ENCODE results near the gene PCBP3.

Gene PCBP3

GRCh38 chr21:45740491-45741357 lies 97.2 kb downstream of the PCBP3 start:
- TF ChIP-seq GATA3 (IDR thresholded peaks at IDR 0.05; ENCODE audit: low read depth, low read length) (no peak), GATA2 (IDR thresholded peaks at IDR 0.05; ENCODE audit: low read depth, low read length) (no peak)

GRCh38 chr21:45741691-45742090 lies 98.2 kb downstream of the PCBP3 start:
- TF ChIP-seq GATA3 (IDR thresholded peaks at IDR 0.05; ENCODE audit: low read depth, low read length): no peak
- no peak for TF ChIP-seq GATA2 (IDR thresholded peaks at IDR 0.05; ENCODE audit: low read depth, low read length)

- TF ChIP-seq GATA2 (IDR thresholded peaks at IDR 0.05; ENCODE audit: low read depth, low read length) (no peak), GATA3 (IDR thresholded peaks at IDR 0.05; ENCODE audit: low read depth, low read length) (no peak)
Observed at GRCh38 chr21:45742247-45742646, 98.7 kb downstream of the PCBP3 start.

GRCh38 chr21:45745256-45745655 lies 101.7 kb downstream of the PCBP3 start:
- TF ChIP-seq GATA2 (IDR thresholded peaks at IDR 0.05; ENCODE audit: low read depth, low read length): no peak

GRCh38 chr21:45747233-45747766 lies 103.8 kb downstream of the PCBP3 start:
- TF ChIP-seq GATA2 (IDR thresholded peaks at IDR 0.05; ENCODE audit: low read depth, low read length) (no peak), GATA3 (IDR thresholded peaks at IDR 0.05; ENCODE audit: low read depth, low read length) (no peak)

GRCh38 chr21:45747802-45748445 lies 104.4 kb downstream of the PCBP3 start:
- TF ChIP-seq GATA3 (IDR thresholded peaks at IDR 0.05; ENCODE audit: low read depth, low read length) (no peak), GATA2 (IDR thresholded peaks at IDR 0.05; ENCODE audit: low read depth, low read length) (peak; percentile 70; the same call in 1 of the 2 replicates)

- TF ChIP-seq GATA2 (IDR thresholded peaks at IDR 0.05; ENCODE audit: low read depth, low read length) (no peak), GATA3 (IDR thresholded peaks at IDR 0.05; ENCODE audit: low read depth, low read length) (no peak)
Observed at GRCh38 chr21:45748593-45748992, 105.1 kb downstream of the PCBP3 start.

- no peak for TF ChIP-seq GATA3 (IDR thresholded peaks at IDR 0.05; ENCODE audit: low read depth, low read length)
- no peak for TF ChIP-seq GATA2 (IDR thresholded peaks at IDR 0.05; ENCODE audit: low read depth, low read length)
Observed at GRCh38 chr21:45749974-45750373, 106.4 kb downstream of the PCBP3 start.

GRCh38 chr21:45750936-45751335 lies 107.4 kb downstream of the PCBP3 start:
- TF ChIP-seq GATA2 (IDR thresholded peaks at IDR 0.05; ENCODE audit: low read depth, low read length) (no peak), GATA3 (IDR thresholded peaks at IDR 0.05; ENCODE audit: low read depth, low read length) (no peak)

GRCh38 chr21:45753445-45753844 lies 109.9 kb downstream of the PCBP3 start:
- no peak for TF ChIP-seq GATA3 (IDR thresholded peaks at IDR 0.05; ENCODE audit: low read depth, low read length)
- TF ChIP-seq GATA2 (IDR thresholded peaks at IDR 0.05; ENCODE audit: low read depth, low read length): no peak

GRCh38 chr21:45756029-45756428 lies 112.5 kb downstream of the PCBP3 start:
- TF ChIP-seq GATA2 (IDR thresholded peaks at IDR 0.05; ENCODE audit: low read depth, low read length) (no peak), GATA3 (IDR thresholded peaks at IDR 0.05; ENCODE audit: low read depth, low read length) (no peak)

GRCh38 chr21:45756669-45757068 lies 113.1 kb downstream of the PCBP3 start:
- TF ChIP-seq GATA2 (IDR thresholded peaks at IDR 0.05; ENCODE audit: low read depth, low read length) (no peak), GATA3 (IDR thresholded peaks at IDR 0.05; ENCODE audit: low read depth, low read length) (no peak)

- TF ChIP-seq GATA3 (IDR thresholded peaks at IDR 0.05; ENCODE audit: low read depth, low read length) (peak; percentile 44; the same call in 1 of the 2 replicates), GATA2 (IDR thresholded peaks at IDR 0.05; ENCODE audit: low read depth, low read length) (peak; percentile 93)
Observed at GRCh38 chr21:45761704-45762103, 118.2 kb downstream of the PCBP3 start.

GRCh38 chr21:45763074-45763473 lies 119.5 kb downstream of the PCBP3 start:
- no peak for TF ChIP-seq GATA3 (IDR thresholded peaks at IDR 0.05; ENCODE audit: low read depth, low read length)
- no peak for TF ChIP-seq GATA2 (IDR thresholded peaks at IDR 0.05; ENCODE audit: low read depth, low read length)

GRCh38 chr21:45763506-45763905 lies 120.0 kb downstream of the PCBP3 start:
- no peak for TF ChIP-seq GATA3 (IDR thresholded peaks at IDR 0.05; ENCODE audit: low read depth, low read length)
- TF ChIP-seq GATA2 (IDR thresholded peaks at IDR 0.05; ENCODE audit: low read depth, low read length): no peak
